GM12878 (cell line): ENCODE measurements around the gene MRNIP. TPM values are rescaled to one million over a fixed set of nuclear protein-coding genes. Genes with fewer than 3 reads are reported as not detected.
"Not testable (repeated sequence)": the region's sequence is repeated elsewhere in the genome, so short reads cannot be mapped to it uniquely, and the experiment has no call there.

Experiments
- ATAC-seq: fragments of 200-7000 bp; cut with Tn5 transposase; 3 replicates; pipeline ENCODE4 v1.9.1; 2020; ENCODE audit warnings: mild to moderate bottlenecking, moderate library complexity
- BruUV-seq: library from RNA; stranded (reverse); fragments of 400-500 nt; replicated peaks from 2 replicates; lab custom pipeline; 2021; lab: Mats Ljungman, UMichigan
- CTCF ChIA-PET: fragments of 300-600 bp; sonication (Branson Sonifier 250); formaldehyde crosslinking; extraction: SDS; loops from one replicate; lab custom pipeline; 2021; ENCODE audit warnings: inconsistent platforms; lab: Yijun Ruan, JAX
- POLR2A ChIA-PET: fragments of 350-600 bp; formaldehyde crosslinking; extraction: SDS; loops from one replicate; lab custom pipeline; 2021; ENCODE audit warnings: inconsistent platforms; lab: Charles Lee
- RAD21 ChIA-PET: fragments of 300-600 bp; sonication (Branson Sonifier 250); formaldehyde crosslinking; loops from one replicate; lab custom pipeline; 2023; ENCODE audit warnings: antibody characterized with exemption; ENCODE audit not compliant: unreplicated experiment; lab: Charles Lee
- SMC1A ChIA-PET: fragments of 300-600 bp; sonication (Branson Sonifier 250); formaldehyde crosslinking; loops from one replicate; lab custom pipeline; 2023; ENCODE audit not compliant: unreplicated experiment, uncharacterized antibody; lab: Charles Lee
- DNase-seq: peaks from one replicate; pipeline ENCODE4 v3.0.0-alpha.2; 2011; ENCODE audit warnings: low read depth, low spot score
- FAIRE-seq: peaks from 3 replicates; lab custom pipeline; 2011; peaks lifted over from hg19 to GRCh38; lab: Jason Lieb, UNC
- H2AFZ ChIP-seq: 2 replicates; pipeline ENCODE4 v1.6.0; 2011; ENCODE audit warnings: low read depth, low read length, control low read depth; ENCODE audit not compliant: control insufficient read depth
- H3K27ac ChIP-seq: 2 replicates; pipeline ENCODE4 v1.5.1; 2011; ENCODE audit warnings: control low read depth; ENCODE audit not compliant: control insufficient read depth, insufficient read depth
- H3K27me3 ChIP-seq, 2 experiments: replicated peaks in 1 of 2; 2 replicates each; pipeline versions ENCODE4 v1.6.0 to v1.6.1; 2011; ENCODE audit warnings: low read length in 1 of 2; ENCODE audit not compliant: control insufficient read depth in 2 of 2, insufficient read depth in 2 of 2
- H3K36me3 ChIP-seq, 2 experiments: 2 replicates each; pipeline ENCODE4 v1.5.1; 2011; ENCODE audit warnings: low read length in 1 of 2; ENCODE audit not compliant: control insufficient read depth in 2 of 2, insufficient read depth in 2 of 2
- H3K4me1 ChIP-seq: 2 replicates; pipeline ENCODE4 v1.6.1; 2011; ENCODE audit warnings: mild to moderate bottlenecking, low read length, moderate library complexity, mixed read lengths; ENCODE audit not compliant: control insufficient read depth, insufficient read depth
- H3K4me2 ChIP-seq: 2 replicates; pipeline ENCODE4 v1.6.0; 2011; ENCODE audit warnings: control low read depth; ENCODE audit not compliant: control insufficient read depth, insufficient read depth
- H3K4me3 ChIP-seq: fragments of 200-600 bp; sonication (generic); 2 replicates; pipeline ENCODE4 v1.5.1; 2016
- H3K79me2 ChIP-seq: 2 replicates; pipeline ENCODE4 v1.6.0; 2011; ENCODE audit warnings: low read length; ENCODE audit not compliant: control insufficient read depth, insufficient read depth
- H3K9ac ChIP-seq: 2 replicates; pipeline ENCODE4 v1.8.0; 2011; ENCODE audit warnings: low read length, control low read depth, mixed read lengths; ENCODE audit not compliant: control insufficient read depth, insufficient read depth
- H3K9me3 ChIP-seq: replicated peaks from 3 replicates; pipeline ENCODE4 v1.5.1; 2011; ENCODE audit warnings: mild to moderate bottlenecking, low read length; ENCODE audit not compliant: control insufficient read depth, insufficient read depth
- H4K20me1 ChIP-seq: 2 replicates; pipeline ENCODE4 v1.6.0; 2011; ENCODE audit not compliant: control insufficient read depth, insufficient read depth
- BRCA1 ChIP-seq: IDR thresholded peaks from 2 replicates; pipeline ENCODE4 v1.6.1; 2011; ENCODE audit warnings: low read depth, low read length, improper control_type of control experiment
- GABPA ChIP-seq: IDR thresholded peaks from 2 replicates; pipeline ENCODE4 v1.6.1; 2014; ENCODE audit warnings: antibody characterized with exemption, low read depth, mild to moderate bottlenecking, inconsistent platforms
- MYC ChIP-seq: IDR thresholded peaks from 2 replicates; pipeline ENCODE4 v1.6.1; 2011; ENCODE audit warnings: mild to moderate bottlenecking, low read length, moderate library complexity, inconsistent platforms; ENCODE audit not compliant: insufficient read depth, insufficient replicate concordance, insufficient read length, severe bottlenecking
- NFYB ChIP-seq: IDR thresholded peaks from 2 replicates; pipeline ENCODE4 v1.6.1; 2011; ENCODE audit warnings: low read depth, mild to moderate bottlenecking, low read length, improper control_type of control experiment, moderate library complexity; ENCODE audit not compliant: insufficient read depth
- PAX5 ChIP-seq: IDR thresholded peaks from 2 replicates; pipeline ENCODE4 v1.6.1; 2011; ENCODE audit warnings: low read depth, low read length, borderline replicate concordance
- RAD21 ChIP-seq: IDR thresholded peaks from 2 replicates; pipeline ENCODE4 v1.6.1; 2011; ENCODE audit warnings: mild to moderate bottlenecking, low read depth, low read length, moderate library complexity; ENCODE audit not compliant: insufficient read depth
- REST ChIP-seq: IDR thresholded peaks from 2 replicates; pipeline ENCODE4 v1.6.1; 2012; ENCODE audit warnings: mild to moderate bottlenecking, low read depth, low read length
- ZNF24 ChIP-seq: fragments of 450-650 bp; IDR thresholded peaks from 2 replicates; pipeline ENCODE4 v1.6.1; 2017; ENCODE audit warnings: antibody characterized with exemption, mild to moderate bottlenecking
- ZNF622 ChIP-seq: fragments of 450-650 bp; IDR thresholded peaks from 2 replicates; pipeline ENCODE4 v1.6.1; 2017; ENCODE audit warnings: mild to moderate bottlenecking, inconsistent platforms
- ZSCAN29 ChIP-seq: fragments of 450-650 bp; IDR thresholded peaks from 2 replicates; pipeline ENCODE4 v1.6.1; 2017; ENCODE audit warnings: mild to moderate bottlenecking, moderate library complexity
- WGBS: methylation state at CpG from one replicate; pipeline ENCODE4 v1.1.6; 2016; ENCODE audit warnings: low lambda C conversion rate; ENCODE audit not compliant: insufficient replicate concordance, insufficient coverage; ENCODE audit errors: missing lambda C conversion rate; 5-methylcytosine and 5-hydroxymethylcytosine counted together
- in situ Hi-C: fragments of 300-500 bp; cut with MboI; formaldehyde crosslinking; loops from 9 replicates; pipeline ENCODE4 v1.14.3; 2018; ENCODE audit warnings: mixed read lengths
- intact Hi-C: fragments of 100-400 bp; cut with micrococcal nuclease; formaldehyde crosslinking; loops from one replicate; pipeline ENCODE4 v1.14.2; 2022; ENCODE audit not compliant: unreplicated experiment
- polyA plus RNA-seq, 11 experiments: library from polyadenylated mRNA; depleted of rRNA in 4 of 11; unstranded in 6 of 11; stranded (reverse) in 5 of 11; fragments of >200 nt; fragmentation: Nextera tagmentation in 4 of 11; fragmentation: Illumina TruSeq in 1 of 11; extraction: Ambion mirVana in 4 of 11; extraction: Trizol in 1 of 11; gene quantifications; 1 replicate in 1 of 11; 2 replicates in 10 of 11; pipeline versions ENCODE4 v1.2.1 to v1.2.3, GENCODE V29; 2011 to 2016; ENCODE audit warnings: inconsistent platforms in 2 of 11, missing spikeins in 2 of 11, low read depth in 1 of 11
- total RNA-seq, 4 experiments: library from RNA; depleted of rRNA in 3 of 4; stranded (reverse); fragments of >200 nt in 3 of 4; fragmentation: Illumina TruSeq in 1 of 4; extraction: Trizol in 1 of 4; gene quantifications; 2 replicates each; pipeline versions ENCODE4 v1.2.1 to v1.2.3, GENCODE V29; 2013 to 2021

The MRNIP gene
- total and polyA plus RNA-seq, 10 of the 15 experiments (the other 5 are each of a cell fraction or from before 2014, with no cell fraction given), result 2.4 to 30.4 (median 13.1) TPM

GRCh38 chr5:179791881-179792611 is 66.6 kb downstream of the MRNIP start (continued):
- TF ChIP-seq RAD21, result no peak

- 80% methylated on average over 9 of the region's 9 CpGs for WGBS
Measured at GRCh38 chr5:179789278-179789677, 69.3 kb downstream of the MRNIP start.

GRCh38 chr5:179788193-179788854 is 70.3 kb downstream of the MRNIP start:
- Histone ChIP-seq H4K20me1 (no peaks in the 10 kb centered on the region), H3K27me3 (no peaks in the 10 kb centered on the region), H3K79me2 (no peaks in the 10 kb centered on the region), H3K4me2 (no peak overlapping the region), H3K4me3 (no peak overlapping the region), H3K9ac (no peak overlapping the region), H3K27ac (no peak overlapping the region), H3K36me3 (no peaks in the 10 kb centered on the region), H2AFZ (no peak overlapping the region), H3K9me3 (no peaks in the 10 kb centered on the region), H3K4me1 (0 out of 2 replicates have a peak, but pooled peaks cover 1% of the 10 kb centered on the region)
- ChIA-PET CTCF (no interaction called here), POLR2A (no interaction called here), SMC1A (no interaction called here), RAD21 (no interaction called here)
- in situ Hi-C loops, result loop anchor here (25.0 kb wide), 1 partner anchor 299 kb away; no protein-coding TSS in a partner anchor
- no TSS peak for BruUV-seq
- intact Hi-C loops, result no loop called here
- WGBS, result 62% methylated on average over 7 of the region's 7 CpGs
- no peak for FAIRE-seq
- ATAC-seq, result no peak
- DNase-seq, result no peak
- TF ChIP-seq ZNF622 (no peak), REST (no peak), PAX5 (no peak), ZSCAN29 (no peak), MYC (no peak), NFYB (no peak), ZNF24 (no peak), GABPA (no peak), BRCA1 (no peak)

More at GRCh38 chr5:179789278-179789677, 69.3 kb downstream of the MRNIP start:
- DNase-seq, CTCF ChIA-PET, H2AFZ ChIP-seq, ATAC-seq, H3K4me3 ChIP-seq, H4K20me1 ChIP-seq, intact Hi-C loops, FAIRE-seq, RAD21 ChIA-PET, H3K36me3 ChIP-seq, H3K27me3 ChIP-seq, BruUV-seq, POLR2A ChIA-PET, H3K79me2 ChIP-seq, H3K9ac ChIP-seq, H3K9me3 ChIP-seq, H3K27ac ChIP-seq, SMC1A ChIA-PET, H3K4me2 ChIP-seq: not testable (repeated sequence)
- in situ Hi-C loops, result loop anchor here (25.0 kb wide), 1 partner anchor 298 kb away; no protein-coding TSS in a partner anchor
- H3K4me1 ChIP-seq, result peaks cover 11% of the 10 kb centered on the region
